HG03196 (cell line): ENCODE data around the gene KCNQ1.

Experiments used
- ATAC-seq: cut with Tn5 transposase; IDR thresholded peaks from one replicate; pipeline ENCODE4 v1.9.1; 2021; ENCODE audit not compliant: unreplicated experiment

The KCNQ1 gene

GRCh38 chr11:2441171-2441570 is 3.6 kb upstream of the KCNQ1 start:
- ATAC-seq: no peak

DNA sequence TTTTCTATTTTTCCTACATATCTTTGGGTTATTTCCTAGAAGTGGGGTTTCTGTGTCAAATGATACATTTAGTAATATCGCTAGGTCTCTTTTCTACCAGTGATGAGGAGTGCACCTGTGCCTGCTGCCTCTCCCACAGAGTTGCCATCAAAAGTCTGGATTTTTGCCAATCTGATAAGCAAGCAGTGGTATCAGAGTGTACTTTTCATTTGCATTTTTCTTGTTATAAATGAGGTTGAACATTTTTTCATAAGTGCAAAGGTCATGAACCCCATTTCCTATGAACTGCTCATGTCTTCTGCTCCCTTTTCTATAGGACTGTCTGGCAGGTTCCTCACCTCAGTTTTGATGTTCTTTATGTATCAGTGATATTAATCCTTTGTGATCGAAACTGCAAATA is 2.2 kb upstream of the KCNQ1 start:
- no peak for ATAC-seq

GRCh38 chr11:2443406-2443805 is 1.4 kb upstream of the KCNQ1 start:
- ATAC-seq: no peak

GRCh38 chr11:2443881-2444820 is 657 bp upstream of the KCNQ1 start, which contains the start of gene TRPM5:
Gene TRPM5, minus strand, starts transcription at chr11:2444514. Its CDS starts 21,478 bp downstream, at chr11:2423036.
- ATAC-seq: no peak

DNA sequence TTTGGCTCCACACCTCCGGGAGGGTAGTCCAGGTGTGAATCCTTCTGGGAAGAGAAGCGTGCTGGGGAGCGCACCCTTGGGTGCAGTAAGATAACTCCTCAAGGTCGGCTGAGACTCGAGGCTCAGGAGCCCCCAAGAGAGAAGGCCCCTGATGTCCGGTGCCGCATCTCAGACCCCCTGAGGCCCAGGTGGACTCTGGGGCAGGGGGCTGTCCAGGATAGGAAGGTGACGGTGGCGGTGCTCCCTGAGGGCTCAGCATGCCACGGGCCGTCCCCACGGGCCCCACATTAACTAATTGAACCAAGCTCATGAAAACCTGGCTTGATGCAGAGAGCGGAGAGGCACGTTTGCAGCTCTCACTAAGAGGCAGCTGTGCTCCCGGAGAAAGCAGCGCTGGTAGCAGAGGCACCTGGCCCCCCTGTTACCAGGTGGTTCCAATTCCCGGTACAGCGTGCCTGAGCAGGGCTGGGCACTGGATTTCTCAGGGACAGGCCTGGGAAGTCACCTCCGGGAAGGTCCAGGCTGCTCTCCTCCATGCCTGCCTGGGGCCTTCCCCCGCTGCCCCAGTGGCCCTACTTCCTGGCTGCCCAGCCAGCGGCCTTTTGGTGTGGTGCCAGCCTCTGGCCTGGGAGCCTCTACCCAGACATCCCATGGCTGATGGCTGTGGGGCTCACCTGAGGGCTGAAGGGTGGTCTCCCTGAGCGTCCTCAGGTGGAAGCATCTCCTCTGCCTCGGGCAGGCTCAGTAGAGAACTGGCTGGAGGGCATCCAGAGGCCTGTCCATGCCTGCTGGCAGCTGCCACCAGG is 1.1 kb downstream of the KCNQ1 start:
- ATAC-seq: no peak

DNA sequence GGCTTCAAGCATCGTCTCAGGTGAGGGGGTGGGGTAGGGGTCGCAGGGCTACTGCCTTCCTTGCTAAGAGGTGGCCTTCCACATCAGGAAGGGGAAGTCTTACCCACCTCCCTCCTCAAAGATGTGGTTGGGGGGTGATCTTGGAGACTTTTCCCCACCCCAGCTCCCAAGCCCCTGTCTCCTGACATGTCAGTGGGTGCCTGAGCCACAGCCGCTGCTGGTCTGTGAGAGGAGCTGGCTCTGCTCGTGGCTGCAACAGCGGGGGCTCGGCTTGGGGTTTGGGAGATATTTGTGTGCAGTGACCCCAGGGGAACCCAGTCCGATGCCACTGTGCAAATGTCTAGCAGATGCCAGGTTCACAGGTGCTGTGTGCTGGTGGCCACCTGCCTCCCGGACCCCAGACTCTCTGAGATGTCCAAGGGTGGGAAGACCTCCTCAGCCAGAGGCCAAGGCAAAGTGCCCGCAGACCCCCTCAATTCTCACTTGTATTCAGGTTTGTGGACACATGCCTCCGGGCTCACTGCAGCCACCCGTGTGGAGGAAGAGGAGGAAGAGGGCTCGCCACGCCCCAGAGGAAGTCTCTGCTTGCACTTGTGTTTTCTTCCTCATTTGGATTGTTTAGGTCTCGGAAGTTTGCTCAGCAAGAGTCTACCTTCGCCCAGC is 1.9 kb downstream of the KCNQ1 start:
- no peak for ATAC-seq

GRCh38 chr11:2447253-2447950 is 2.6 kb downstream of the KCNQ1 start:
- ATAC-seq: no peak

- ATAC-seq: no peak
These were observed 3.3 kb downstream of the KCNQ1 start for GRCh38 chr11:2447951-2448650.

GRCh38 chr11:2448661-2449547 is 4.1 kb downstream of the KCNQ1 start:
- ATAC-seq: no peak

DNA sequence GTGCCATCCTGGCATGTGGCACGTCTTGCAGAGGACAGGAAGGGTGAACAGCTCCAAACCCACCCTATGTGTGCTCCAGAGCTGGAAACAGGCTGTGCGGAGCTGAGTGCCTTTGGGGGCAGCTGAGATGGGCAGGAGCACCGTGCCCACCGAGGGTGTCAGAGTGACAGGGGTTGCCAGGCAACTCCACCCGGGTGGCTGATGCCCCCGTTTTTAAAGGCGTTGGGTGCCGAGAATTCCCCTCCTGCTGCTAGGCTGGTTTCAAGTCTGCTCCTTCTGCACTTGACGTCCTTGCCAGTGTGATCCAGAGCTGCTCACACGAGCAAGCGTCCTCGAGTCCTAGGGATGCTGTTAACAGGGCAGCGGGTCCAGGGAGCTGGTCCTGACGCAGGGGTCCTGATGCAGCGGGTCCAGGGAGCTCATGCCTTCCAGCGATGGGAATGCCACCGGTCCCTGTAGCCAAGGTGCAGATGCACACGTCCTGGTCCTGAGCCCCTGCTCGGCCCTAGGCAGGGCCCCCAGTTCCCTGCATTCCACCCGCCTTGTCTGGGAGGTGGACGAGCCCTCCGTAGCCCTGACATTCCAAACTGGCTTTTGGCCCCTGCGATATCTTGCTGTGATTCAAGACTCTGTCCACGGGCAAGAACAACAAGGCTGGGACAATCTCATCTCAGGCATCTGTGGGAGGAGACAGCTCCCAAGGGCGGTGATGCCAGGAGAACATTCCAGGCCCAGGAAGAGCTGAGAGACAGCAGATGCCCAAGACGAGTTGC is 4.9 kb downstream of the KCNQ1 start:
- ATAC-seq: no peak

GRCh38 chr11:2450321-2451041 is 5.7 kb downstream of the KCNQ1 start:
- no peak for ATAC-seq

- ATAC-seq: no peak
These were observed 6.5 kb downstream of the KCNQ1 start for GRCh38 chr11:2451336-2451735.

- ATAC-seq: no peak
These were observed 7.1 kb downstream of the KCNQ1 start for GRCh38 chr11:2451916-2452315.

DNA sequence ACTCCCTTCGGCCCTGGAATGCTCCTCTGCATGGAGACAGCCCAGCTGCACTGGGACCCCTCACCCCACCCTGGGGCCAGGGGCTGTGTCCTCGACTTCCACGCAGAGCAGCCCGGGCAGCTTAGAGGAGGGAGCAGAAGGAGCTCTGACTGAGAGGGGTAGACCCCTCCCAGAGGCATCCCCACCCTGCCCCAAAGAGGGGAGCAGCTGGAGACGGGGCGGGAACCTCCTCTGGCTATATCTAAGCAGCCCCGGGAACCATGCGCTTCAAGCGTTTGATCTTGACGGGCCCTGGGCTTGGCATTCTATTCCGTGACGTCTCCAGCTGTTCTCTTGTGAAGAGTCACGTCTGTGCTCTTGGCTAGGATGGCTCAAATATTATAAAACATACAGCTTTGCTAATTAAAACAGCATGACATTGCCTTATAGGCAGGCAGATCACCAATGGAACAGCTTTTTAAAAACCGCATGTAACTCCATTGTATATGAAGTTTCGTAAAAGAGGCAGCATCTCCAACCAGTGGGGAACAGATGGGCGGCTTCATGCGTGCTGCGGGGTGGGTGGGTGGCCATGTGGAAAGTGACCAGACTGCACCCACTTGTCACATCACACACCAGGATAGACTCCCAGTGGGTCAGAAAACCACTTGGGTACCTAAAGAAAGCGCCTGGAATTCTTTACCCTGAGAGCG is 7.7 kb downstream of the KCNQ1 start:
- no peak for ATAC-seq

- no peak for ATAC-seq
These were observed 8.6 kb downstream of the KCNQ1 start for GRCh38 chr11:2453436-2453835.

DNA sequence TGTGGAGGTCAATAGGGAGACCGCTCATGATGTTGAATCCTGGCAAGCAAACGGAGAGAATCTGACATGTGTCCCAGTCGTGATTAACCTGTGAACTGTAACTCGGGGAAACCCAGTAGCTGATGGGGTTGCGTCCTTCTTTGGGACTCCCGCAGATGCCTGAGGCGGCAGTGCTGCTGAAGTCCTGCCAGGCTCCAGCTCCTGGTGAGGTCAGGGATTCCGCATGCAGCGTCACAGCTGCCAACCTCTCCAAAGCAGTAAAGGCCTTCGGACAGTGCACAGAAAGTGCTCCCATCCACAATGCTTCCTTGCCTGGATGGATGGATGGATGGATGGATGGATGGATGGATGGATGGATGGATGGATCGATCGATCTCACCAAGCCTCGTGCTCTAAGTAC is 13.5 kb downstream of the KCNQ1 start:
- no peak for ATAC-seq

GRCh38 chr11:2459016-2459725 is 14.4 kb downstream of the KCNQ1 start:
- no peak for ATAC-seq
